ENCODE results near the gene KRTAP10-1. TPM values are rescaled to one million over a fixed set of nuclear protein-coding genes. Genes with fewer than 3 reads are reported as not detected.

The KRTAP10-1 gene
- total RNA-seq, 4 donors from 2014 or later: not detected

DNA sequence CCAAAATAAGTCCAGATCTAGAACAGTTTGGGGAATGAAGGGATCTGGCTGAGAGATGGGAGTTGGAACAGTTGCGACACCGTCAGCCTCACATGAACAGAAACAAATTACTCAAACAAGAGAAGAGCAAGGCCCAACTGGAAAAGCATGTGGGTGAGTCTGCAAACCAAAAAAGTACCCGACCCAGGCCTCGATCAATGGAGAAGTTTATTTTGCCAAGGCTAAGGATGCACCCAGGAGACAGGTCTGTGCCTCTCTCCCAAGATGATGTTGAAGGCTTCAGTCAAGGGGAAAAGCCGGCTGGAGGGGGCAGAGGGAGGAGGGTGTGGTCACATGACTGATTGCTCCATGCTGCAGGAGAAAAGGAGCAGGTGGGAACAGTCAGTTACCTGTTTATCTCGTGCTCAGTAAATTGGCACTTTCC lies 42.3 kb downstream of the KRTAP10-1 start:
- Histone ChIP-seq H3K27me3 (peaks cover 13 to 22% (median 15%) of the 10 kb centered on the region in 3 donors), H3K9me3 (no peaks in the 10 kb centered on the region), H3K4me3 (no peak overlapping the region), H3K36me3 (no peaks in the 10 kb centered on the region), H3K27ac (peak overlapping the region in 1 of 4 donors; percentile 31), H3K4me1 (no peaks in the 10 kb centered on the region)
- no peak for TF ChIP-seq POLR2A (IDR thresholded peaks at IDR 0.05)
- TF ChIP-seq, protein P1, sequence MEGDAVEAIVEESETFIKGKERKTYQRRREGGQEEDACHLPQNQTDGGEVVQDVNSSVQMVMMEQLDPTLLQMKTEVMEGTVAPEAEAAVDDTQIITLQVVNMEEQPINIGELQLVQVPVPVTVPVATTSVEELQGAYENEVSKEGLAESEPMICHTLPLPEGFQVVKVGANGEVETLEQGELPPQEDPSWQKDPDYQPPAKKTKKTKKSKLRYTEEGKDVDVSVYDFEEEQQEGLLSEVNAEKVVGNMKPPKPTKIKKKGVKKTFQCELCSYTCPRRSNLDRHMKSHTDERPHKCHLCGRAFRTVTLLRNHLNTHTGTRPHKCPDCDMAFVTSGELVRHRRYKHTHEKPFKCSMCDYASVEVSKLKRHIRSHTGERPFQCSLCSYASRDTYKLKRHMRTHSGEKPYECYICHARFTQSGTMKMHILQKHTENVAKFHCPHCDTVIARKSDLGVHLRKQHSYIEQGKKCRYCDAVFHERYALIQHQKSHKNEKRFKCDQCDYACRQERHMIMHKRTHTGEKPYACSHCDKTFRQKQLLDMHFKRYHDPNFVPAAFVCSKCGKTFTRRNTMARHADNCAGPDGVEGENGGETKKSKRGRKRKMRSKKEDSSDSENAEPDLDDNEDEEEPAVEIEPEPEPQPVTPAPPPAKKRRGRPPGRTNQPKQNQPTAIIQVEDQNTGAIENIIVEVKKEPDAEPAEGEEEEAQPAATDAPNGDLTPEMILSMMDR (IDR thresholded peaks at IDR 0.05 in 4 of 5, conservative IDR thresholded peaks at IDR 0.05 in 1 of 5): no peak
- intact Hi-C loops (cut with DNase I; ENCODE audit: low total_unique reads): no loop called here
- in situ Hi-C loops (cut with MboI; ENCODE audit: low sequenced_read_pairs in 4 of 4): no loop called here
- DNase-seq (peak; percentile 14 to 39), ATAC-seq (peak; percentile 60)

DNA sequence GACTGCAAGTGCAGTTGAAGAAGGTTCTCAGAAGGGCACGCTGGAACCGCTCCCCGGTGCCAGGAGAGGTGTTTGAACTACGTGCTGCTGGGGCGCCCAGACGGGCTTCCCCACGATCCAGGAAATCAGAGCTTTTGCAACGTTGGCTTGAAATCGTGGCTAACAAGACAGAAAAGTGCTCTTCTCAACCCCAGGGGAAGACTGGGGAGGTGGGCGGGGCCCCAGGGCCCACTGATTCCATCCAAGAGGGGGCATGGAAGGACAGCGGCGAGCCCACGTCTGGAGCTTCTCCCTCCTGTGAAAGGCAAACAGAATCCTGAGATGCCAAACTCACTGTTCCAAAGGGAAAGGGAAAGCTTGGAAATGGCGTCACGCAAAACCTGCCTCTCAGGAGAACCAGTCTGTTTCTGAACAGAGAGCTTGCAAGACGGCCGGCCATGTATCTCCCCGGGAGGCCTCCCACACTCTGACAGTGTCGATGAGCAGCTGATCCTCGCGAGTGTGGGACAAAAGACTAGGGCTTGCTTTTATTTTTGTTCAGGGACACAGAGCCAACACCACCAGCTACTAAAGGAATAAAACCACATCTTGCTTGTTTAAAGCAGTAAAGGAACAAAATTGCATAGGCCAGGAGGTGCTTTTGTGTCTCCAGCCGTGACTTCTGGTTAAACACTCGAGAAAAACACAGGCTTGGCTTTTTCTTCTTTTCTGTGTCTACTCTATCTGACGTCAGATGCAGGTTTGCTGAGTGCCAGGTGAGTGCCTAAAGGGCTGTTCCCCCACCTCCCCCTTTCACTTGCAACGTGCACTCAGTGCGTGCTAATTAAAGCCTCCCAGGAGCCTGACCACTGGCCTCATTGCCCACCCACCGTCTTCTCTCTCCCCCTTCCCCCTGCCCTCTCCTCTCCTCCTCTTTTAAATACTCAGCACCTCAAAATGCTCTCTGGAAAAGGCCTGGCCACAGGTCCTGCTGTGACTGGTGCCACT lies 43.1 kb downstream of the KRTAP10-1 start:
- Histone ChIP-seq H3K9me3 (no peaks in the 10 kb centered on the region), H3K4me1 (no peaks in the 10 kb centered on the region), H3K27ac (peak overlapping the region in 3 of 4 donors; percentile 31 to 50 (median 48)), H3K27me3 (peaks cover 13 to 22% (median 15%) of the 10 kb centered on the region in 3 donors), H3K36me3 (no peaks in the 10 kb centered on the region), H3K4me3 (no peak overlapping the region)
- intact Hi-C loops (cut with DNase I; ENCODE audit: low total_unique reads) (no loop called here), in situ Hi-C loops (cut with MboI; ENCODE audit: low sequenced_read_pairs in 4 of 4) (no loop called here)
- ATAC-seq (no peak), DNase-seq (no peak)
- no peak for TF ChIP-seq POLR2A (IDR thresholded peaks at IDR 0.05)
- TF ChIP-seq, protein P1 (IDR thresholded peaks at IDR 0.05 in 4 of 5, conservative IDR thresholded peaks at IDR 0.05 in 1 of 5): no peak

DNA sequence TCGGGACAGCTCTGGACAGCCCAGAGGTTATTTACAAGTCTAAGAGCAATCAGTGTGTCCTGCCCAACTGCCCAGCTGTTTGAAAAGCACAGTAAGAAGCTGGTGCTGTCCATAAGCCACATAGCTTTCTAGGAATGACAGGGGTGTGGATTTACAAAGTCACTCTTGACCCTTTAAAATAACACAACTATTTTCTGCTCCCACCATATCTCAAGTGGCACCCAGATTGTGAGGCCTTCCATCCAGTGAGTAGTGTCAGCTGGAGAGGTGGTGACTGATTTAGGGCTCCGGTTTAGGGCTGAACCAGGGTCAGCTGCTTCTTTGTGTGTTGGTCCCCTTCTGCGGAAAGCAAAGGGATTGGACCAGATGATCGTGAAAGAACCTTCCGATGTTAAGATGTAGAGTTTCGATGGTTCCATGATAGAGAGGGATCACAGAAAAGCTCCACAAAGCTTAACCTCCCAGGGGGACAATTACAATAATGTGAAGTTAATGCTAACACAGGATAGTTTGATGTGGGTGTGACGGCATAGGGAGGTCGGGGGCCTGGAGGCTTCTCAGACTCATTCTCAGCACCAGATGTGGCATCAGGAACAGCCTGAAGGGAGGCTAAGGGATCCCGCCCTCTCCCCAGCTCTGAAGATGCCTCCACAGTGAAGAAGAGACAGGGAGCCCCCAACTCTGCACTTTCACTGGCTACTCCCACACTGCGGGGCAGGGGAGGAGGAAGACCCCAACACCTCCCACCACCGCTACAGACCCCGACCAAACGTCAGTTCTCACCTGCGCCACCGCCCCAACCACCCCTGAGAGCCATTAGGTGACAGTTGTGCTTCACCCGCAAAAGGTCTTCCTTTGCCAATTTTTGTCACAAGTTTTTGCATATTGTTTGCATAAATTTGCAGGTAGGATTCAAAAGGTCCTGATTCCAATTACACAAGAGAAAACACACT lies 44.1 kb downstream of the KRTAP10-1 start:
- in situ Hi-C loops (cut with MboI; ENCODE audit: low sequenced_read_pairs in 4 of 4) (no loop called here), intact Hi-C loops (cut with DNase I; ENCODE audit: low total_unique reads) (no loop called here)
- Histone ChIP-seq H3K36me3 (no peaks in the 10 kb centered on the region), H3K9me3 (no peaks in the 10 kb centered on the region), H3K27me3 (peaks cover 13 to 22% (median 18%) of the 10 kb centered on the region in 3 donors), H3K4me3 (no peak overlapping the region), H3K27ac (no peak overlapping the region), H3K4me1 (no peaks in the 10 kb centered on the region)
- no peak for DNase-seq
- TF ChIP-seq POLR2A (IDR thresholded peaks at IDR 0.05): no peak
- TF ChIP-seq, protein P1 (IDR thresholded peaks at IDR 0.05 in 4 of 5, conservative IDR thresholded peaks at IDR 0.05 in 1 of 5): no peak
- no peak for ATAC-seq

DNA sequence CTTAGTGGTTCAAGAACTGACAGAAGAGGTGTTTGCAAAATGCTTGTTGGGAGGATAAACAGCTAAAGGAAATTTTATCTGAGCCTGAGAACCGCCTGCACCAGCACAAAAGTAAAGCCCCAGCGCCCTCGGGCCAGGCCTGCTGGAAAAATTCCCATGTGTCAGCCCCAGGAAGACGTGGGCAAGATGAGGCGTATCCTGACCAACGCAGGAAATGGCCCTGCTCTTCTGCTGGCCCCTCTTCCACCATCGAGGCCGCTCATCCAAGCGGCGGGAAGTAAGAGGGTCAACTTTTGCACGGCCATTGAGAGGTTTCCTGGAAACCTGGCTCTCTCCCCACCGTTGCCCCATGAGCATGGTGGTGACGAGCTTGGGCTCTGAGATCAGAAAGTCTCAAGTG lies 45.0 kb downstream of the KRTAP10-1 start:
- intact Hi-C loops (cut with DNase I; ENCODE audit: low total_unique reads): no loop called here
- DNase-seq (no peak), ATAC-seq (no peak)
- Histone ChIP-seq H3K4me3 (no peak overlapping the region), H3K4me1 (no peaks in the 10 kb centered on the region), H3K27me3 (peaks cover 13 to 20% (median 18%) of the 10 kb centered on the region in 3 donors), H3K9me3 (no peaks in the 10 kb centered on the region), H3K36me3 (no peaks in the 10 kb centered on the region), H3K27ac (no peak overlapping the region)
- no peak for TF ChIP-seq POLR2A (IDR thresholded peaks at IDR 0.05)
- TF ChIP-seq, protein P1 (IDR thresholded peaks at IDR 0.05 in 4 of 5, conservative IDR thresholded peaks at IDR 0.05 in 1 of 5): no peak
- in situ Hi-C loops (cut with MboI; ENCODE audit: low sequenced_read_pairs in 4 of 4): no loop called here
